ES-I3 (cell line): Measurements from ENCODE around the gene RCVRN.

ENCODE experiments used
- H3K36me3 ChIP-seq: 2 replicates; pipeline ENCODE4 v1.6.1; 2013; ENCODE audit warnings: mild to moderate bottlenecking, low read length, control low read depth, moderate library complexity; ENCODE audit not compliant: insufficient read depth
- H3K4me1 ChIP-seq: 2 replicates; pipeline ENCODE4 v1.6.1; 2013; ENCODE audit warnings: mild to moderate bottlenecking, control low read depth, low read length; ENCODE audit not compliant: insufficient read depth
- H3K9ac ChIP-seq: 2 replicates; pipeline ENCODE4 v1.6.1; 2013; ENCODE audit warnings: low read depth, mild to moderate bottlenecking, low read length, moderate library complexity
- H3K9me3 ChIP-seq: 2 replicates; pipeline ENCODE4 v1.6.1; 2013; ENCODE audit warnings: mild to moderate bottlenecking, low read length, moderate library complexity; ENCODE audit not compliant: control insufficient read depth, insufficient read depth

RCVRN gene

DNA sequence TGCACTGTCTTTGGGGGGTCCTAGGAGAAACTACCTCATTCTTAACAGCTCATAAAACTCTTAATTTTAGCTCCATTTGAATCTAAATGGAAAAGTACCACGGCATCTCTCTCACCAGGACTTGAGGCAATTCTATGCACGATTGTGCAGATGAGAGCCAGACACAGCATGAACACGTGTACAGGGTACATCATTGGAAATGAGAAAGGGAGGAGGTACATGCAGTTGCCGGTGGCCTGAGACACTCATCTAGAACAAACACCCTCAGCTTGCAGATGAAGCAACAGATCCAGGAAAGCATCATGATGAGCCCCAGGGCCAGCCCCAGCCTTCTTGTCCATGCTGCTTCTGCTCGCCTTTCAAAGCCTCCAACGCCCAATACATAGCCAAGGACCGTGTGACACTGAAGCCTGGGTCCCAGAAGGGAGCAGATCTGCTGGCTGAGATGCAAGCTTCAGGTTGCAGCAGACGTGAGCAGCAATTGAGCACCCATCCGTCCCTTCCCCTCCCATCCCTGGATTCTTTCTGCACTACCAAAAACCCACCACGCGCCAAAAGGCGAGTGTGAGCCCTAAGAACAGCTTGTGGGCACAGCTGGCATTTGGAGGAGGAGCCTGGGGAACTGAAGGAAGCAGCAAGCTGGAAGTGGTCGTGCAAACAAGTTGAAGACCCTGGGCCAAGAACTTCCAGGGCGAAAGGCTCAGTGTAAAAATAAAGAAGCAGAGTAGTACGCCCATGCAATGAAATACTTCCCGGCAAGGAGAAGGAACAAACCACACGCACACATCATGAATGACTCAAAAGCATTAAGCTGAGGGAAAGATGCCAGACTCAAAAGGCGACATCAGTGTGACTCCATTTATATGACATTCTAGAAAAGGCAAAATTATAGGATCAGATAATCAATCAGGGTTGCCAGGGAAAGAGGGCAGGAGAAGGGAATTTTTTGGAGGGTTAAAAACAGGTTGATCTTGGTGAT is 7.3 kb upstream of the RCVRN start:
- Histone ChIP-seq H3K9ac (no peak overlapping the region), H3K4me1 (no peaks in the 10 kb centered on the region), H3K9me3 (no peaks in the 10 kb centered on the region), H3K36me3 (no peaks in the 10 kb centered on the region)

DNA sequence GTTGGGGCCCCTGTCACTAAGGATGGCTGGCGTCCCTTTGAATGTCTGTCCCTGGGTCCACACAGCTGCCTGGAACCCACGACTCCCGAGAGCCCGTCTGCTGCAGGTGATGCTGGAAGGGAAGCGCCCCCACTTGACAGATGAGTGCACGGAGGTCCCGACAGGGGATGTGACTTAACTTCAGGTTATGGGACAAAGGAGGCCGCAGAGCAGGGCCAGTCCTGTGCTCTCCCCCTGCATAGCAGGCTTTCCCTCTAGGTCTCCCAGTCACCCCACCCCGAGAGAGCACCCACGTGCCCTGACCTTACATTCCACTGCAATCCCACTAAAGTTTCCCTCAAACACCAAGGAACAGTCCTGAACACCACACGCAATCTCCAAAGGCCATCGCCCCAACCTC is 6.0 kb upstream of the RCVRN start:
- Histone ChIP-seq H3K9ac (no peak overlapping the region), H3K4me1 (no peaks in the 10 kb centered on the region), H3K9me3 (no peaks in the 10 kb centered on the region)

DNA sequence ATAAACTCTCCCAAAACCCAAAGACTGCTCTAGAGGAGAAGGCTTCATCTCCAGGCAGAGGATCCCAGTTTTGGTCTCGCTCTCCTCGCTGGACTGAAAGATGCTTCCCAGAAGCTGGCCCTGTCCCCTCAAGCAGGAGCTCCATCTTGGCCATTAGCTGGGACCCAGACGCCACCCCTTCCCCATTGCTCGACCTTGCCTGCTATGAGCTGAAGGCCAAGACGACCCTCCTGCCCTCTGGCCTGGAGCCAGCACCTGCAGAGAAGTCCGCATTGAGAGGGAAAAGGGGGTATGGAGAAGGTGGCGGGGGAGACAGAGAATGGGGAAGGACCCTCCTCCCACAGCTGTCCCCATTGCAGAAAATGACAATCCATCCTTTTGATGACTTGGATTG is 3.6 kb upstream of the RCVRN start:
- Histone ChIP-seq H3K36me3 (no peaks in the 10 kb centered on the region), H3K9ac (no peak overlapping the region), H3K4me1 (no peaks in the 10 kb centered on the region), H3K9me3 (no peaks in the 10 kb centered on the region)

More for the DNA sequence above, 6.0 kb upstream of the RCVRN start:
- H3K36me3 ChIP-seq = no peaks in the 10 kb centered on the region

DNA sequence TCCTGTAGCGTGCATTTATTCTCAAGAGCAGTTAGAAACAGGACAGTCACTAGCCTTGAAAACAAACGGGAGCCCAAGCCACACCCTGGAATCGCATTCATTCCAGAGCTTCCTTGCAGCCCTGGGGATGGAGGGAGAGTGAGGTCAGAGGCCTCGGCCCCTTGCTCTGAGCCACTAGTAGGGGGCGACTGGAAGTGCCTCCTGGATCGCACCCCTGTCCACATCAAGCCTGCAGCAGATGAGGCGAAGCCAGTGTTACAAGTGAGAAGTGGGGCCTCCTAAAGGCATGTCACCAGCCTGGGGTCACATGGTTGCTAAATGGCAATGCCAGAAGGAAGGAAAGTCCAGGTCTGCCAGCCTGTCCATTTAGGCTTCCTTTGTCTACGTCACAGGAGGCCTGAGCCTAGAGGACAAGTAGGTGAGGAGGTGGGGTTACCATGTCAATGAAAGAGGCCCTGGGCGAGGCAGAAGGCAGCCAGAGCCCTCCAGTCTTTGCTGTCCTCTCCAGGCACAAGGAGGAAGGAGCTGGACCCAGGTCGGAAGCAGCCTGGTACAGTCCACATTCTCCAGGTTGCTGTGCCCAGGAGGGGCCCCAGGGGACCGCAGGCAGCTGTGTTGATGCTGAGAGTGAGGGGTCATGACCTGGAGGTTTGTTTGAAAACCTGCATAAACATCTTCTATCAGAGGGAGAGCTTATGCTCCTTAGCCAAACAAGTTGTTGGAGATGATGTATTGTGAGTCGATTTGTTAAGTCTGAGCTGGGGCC is 3.0 kb upstream of the RCVRN start:
- Histone ChIP-seq H3K4me1 (no peaks in the 10 kb centered on the region), H3K36me3 (no peaks in the 10 kb centered on the region), H3K9me3 (no peaks in the 10 kb centered on the region), H3K9ac (no peak overlapping the region)

DNA sequence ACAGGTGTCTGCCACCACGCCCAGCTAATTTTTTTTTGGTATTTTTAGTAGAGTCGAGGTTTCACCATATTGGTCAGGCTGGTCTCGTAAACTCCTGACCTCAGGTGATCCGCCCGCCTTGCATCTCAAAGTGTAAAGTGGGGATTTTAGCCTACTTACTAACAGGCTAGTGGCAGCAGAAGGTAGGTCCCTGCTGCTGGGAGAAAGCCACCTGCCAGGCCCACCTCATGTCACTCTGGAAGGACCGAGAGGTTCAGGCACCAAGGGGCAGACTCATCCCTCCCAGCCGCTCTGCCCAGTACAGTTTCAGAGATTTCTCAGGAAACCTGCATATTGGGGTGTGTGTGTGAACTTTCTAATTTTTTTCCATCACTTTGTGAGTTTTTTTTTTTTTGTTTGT is 2.1 kb upstream of the RCVRN start:
- no peaks in the 10 kb centered on the region for H3K9me3 ChIP-seq
- H3K4me1 ChIP-seq = no peaks in the 10 kb centered on the region
- no peaks in the 10 kb centered on the region for H3K36me3 ChIP-seq
- H3K9ac ChIP-seq = no peak overlapping the region

DNA sequence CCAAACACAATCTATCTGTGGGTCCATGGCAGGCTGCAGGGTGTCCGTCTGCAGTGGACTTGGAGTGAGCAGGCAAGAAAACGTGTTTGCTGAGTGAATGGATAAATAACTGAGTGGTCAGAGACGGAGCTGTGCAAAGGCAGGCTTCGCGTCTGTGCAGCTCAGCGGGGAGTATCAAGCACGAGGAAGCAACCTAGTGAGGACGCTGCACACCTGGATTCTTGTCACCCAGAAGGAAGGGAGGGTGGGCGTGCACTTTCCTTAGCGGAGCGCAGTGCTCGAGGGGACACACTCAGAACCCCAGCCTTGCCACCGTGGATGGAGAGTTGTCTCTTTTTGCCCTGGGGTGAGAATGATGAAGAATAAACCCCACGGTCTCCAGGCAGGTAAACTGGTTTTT is 1.5 kb upstream of the RCVRN start:
- Histone ChIP-seq H3K36me3 (no peaks in the 10 kb centered on the region), H3K9ac (no peak overlapping the region), H3K9me3 (no peaks in the 10 kb centered on the region), H3K4me1 (no peaks in the 10 kb centered on the region)

DNA sequence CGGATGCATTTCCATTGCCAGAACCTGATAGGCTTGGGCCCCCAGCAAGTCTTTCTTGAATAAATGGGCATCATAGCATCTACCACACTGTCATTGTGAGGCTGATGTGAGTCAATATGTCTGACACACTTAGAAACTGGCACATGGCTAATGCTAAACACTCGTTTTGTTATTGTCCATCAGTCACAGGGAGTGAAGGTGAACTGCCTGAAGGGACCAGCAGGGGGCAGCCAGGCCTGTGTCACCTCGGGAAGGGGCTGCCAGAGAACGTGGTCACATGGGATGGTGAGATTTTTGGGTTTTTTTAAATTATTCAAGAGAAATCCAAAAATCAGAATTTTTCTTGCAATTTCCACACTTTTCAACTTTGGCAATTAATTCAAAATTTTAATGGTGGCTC is 831 bp upstream of the RCVRN start:
- H3K36me3 ChIP-seq = no peaks in the 10 kb centered on the region
- H3K4me1 ChIP-seq = no peaks in the 10 kb centered on the region
- H3K9ac ChIP-seq = no peak overlapping the region
- no peaks in the 10 kb centered on the region for H3K9me3 ChIP-seq

DNA sequence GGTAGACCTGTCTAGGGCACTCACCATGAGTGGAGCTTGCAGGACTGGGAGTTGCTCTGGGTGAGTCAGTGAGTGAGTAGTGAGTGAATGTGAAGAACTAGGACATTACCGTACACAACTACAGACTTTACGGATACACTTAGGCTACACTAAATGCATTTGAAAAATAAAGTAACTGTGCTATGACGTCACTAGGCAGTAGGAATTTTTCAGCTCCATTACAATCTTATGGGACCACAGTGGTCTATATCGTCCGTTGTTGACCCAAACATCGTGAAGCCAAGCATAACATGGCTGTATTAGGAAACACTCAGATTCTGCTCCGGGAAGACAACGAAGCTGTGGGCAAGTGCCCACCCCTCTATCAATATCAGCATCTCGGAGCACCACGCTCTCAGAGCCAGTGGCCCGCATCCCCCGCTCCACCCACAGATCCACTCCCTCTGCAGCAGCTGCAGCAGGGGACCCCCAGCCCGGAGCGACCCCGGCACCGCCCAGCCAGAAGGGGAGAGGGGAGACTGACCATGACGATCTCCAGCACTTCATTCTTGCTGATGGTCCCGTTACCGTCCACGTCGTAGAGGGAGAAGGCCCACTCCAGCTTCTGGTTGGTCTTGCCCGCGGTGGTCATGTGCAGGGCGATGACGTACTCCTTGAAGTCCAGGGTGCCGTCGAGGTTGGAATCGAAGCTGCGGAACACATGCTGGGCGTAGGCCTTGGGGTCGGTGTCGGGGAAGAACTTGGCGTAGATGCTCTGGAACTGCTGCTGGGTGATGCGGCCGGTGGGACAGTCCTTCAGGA is 594 bp downstream of the RCVRN start:
- no peaks in the 10 kb centered on the region for H3K9me3 ChIP-seq
- no peaks in the 10 kb centered on the region for H3K4me1 ChIP-seq
- no peaks in the 10 kb centered on the region for H3K36me3 ChIP-seq
- no peak overlapping the region for H3K9ac ChIP-seq

DNA sequence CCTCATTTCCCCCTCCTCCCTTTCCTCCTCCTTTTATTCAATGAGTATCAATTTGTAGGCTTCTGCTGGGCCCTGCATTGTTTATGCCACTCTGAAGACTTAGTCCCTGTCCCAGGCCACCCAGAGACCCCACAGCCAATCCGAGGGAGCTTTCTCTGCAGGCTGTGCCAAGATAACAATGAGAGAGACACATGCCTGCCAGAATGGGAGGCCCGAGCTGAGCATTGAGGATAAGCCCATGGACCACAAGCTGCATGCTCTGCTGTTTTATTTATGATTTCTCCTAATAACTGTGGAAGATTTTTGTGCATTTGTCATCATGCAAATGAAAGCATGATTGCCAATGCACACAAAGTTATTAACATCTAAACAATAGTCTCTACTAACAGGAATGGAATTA is 3.0 kb downstream of the RCVRN start:
- H3K4me1 ChIP-seq = no peaks in the 10 kb centered on the region
- H3K9ac ChIP-seq = no peak overlapping the region
- H3K9me3 ChIP-seq = no peaks in the 10 kb centered on the region
- H3K36me3 ChIP-seq = no peaks in the 10 kb centered on the region

DNA sequence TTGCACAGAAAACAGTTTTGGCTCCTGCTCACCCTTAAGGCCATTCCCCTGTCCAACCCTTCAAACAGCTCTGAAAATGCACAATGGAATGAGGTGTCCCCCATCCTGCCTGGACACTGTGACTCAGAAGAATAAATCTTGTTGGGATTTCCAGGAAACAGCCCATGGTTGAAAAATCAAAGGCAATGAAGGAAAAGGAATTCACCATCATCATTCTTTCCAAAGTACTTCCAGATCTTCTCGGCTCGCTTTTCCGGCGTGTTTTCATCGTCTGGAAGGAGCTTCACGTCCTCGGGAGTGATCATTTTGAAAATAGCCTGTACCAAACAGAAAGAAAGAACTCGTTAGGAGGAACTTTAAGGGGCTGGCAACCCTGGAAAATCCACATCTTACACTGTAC is 4.3 kb downstream of the RCVRN start:
- Histone ChIP-seq H3K9ac (no peak overlapping the region), H3K9me3 (no peaks in the 10 kb centered on the region), H3K36me3 (no peaks in the 10 kb centered on the region), H3K4me1 (no peaks in the 10 kb centered on the region)

DNA sequence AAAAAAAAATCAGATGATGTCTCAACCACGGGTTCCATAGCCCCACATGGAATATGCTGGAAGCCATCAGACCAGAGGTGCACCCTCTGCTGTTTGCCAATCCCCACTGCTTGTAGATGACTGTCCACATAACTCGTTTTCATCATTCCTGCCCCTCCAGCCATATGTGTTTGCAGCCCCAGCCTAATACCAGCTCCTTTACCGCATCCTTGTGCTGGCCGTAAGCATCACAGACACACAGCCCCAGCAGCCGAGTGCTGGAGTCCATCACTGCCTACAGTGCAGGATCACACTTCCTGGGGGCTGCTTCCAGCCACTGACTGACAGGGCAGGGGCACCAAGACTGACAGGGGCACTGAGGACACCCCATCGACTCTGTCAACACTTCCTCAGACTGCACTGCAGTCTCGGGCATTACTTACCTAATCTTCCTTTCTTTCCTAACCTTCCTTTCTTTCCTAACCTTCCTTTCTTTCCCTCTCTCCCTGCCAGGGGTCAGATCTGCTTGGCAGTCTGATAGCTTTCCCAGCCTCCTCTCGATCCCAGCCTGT is 5.0 kb downstream of the RCVRN start:
- Histone ChIP-seq H3K36me3 (no peaks in the 10 kb centered on the region), H3K9ac (no peak overlapping the region), H3K4me1 (no peaks in the 10 kb centered on the region), H3K9me3 (no peaks in the 10 kb centered on the region)

DNA sequence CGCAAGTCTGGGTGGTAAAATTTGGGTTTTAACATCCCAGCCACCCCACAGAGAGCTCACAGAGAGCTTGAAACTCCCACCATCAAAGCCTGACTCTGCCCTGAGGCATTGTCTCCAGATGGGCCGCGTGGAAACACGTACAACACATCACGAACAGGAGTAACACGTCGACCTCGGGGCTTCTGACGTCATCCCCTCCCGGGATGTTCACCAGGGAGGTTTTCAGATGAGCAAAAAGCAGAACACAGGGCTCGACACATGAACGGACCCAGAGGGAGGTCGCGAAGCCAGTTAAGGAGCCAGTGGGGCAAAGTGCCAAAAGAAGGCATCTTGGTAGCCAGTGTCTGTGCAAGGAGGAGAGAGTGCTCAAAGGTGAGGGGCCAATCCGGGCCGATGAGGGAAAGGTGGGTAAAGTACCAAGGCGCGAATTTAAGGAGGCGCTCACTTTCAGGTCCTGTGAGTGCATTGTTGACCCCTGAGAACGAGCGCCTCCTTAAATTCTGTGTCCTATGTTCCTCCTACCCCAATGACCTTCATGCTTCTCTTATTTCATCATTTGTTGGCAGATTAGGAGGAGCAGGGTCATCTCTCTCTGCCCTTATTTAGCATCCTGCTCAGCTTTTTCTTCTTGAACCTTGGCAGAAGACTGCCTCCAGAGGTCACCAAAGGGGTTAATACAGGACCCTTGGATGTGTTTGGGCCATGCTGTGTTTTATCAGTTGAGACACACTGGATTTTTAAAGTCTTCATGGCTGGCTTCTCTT is 5.6 kb downstream of the RCVRN start:
- no peak overlapping the region for H3K9ac ChIP-seq
- no peaks in the 10 kb centered on the region for H3K4me1 ChIP-seq
- H3K9me3 ChIP-seq = no peaks in the 10 kb centered on the region
- no peaks in the 10 kb centered on the region for H3K36me3 ChIP-seq

DNA sequence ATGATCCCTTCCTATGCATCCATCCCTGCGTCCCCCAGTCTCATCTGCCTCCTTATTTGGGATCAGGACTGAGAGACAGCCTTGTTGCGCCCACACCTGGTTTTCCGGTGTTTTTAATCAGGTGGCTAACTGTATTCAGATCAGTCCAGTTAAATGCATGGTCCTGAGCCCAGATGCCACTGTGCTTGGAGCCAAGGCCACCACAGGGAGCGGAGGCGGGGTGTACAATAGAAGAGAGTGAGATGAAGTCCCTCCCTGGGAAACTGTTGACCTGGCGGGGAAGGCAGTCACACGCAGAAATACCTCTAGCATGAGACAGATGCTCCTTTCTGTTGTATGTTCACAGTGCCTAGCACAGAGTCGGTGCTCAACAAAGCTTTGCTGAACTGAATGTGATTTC is 6.3 kb downstream of the RCVRN start:
- Histone ChIP-seq H3K9me3 (no peaks in the 10 kb centered on the region), H3K36me3 (no peaks in the 10 kb centered on the region), H3K9ac (no peak overlapping the region), H3K4me1 (no peaks in the 10 kb centered on the region)
